Measurements from ENCODE around the gene MXI1.
"Not testable (repeated sequence)": the region's sequence is repeated elsewhere in the genome, so short reads cannot be mapped to it uniquely, and the experiment has no call there.

Gene MXI1

DNA sequence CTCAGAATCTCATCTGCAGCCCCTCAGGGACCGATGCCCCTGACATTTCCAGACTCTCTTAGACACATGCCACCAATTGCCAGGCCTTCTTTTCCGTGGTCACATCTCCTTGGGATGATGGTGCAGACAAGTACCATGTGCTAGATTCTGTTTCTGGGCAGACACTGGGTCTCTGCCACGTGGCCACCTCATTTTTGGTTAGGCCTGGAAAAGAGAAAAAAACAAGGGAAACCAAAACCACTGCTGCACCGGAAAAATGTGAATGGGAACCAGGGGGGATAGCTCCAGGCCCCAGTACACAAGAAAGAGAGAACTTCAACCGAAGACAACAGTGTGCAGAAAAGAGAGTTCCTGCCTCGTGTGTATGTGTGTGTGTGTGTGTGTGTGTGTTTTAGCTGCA is 23.0 kb upstream of the MXI1 start:
- DNase-seq = no peak

GRCh38 chr10:110185646-110186182 is 21.7 kb upstream of the MXI1 start:
- not testable (repeated sequence) for DNase-seq

GRCh38 chr10:110190170-110190569 is 17.2 kb upstream of the MXI1 start:
- no peak for DNase-seq

DNA sequence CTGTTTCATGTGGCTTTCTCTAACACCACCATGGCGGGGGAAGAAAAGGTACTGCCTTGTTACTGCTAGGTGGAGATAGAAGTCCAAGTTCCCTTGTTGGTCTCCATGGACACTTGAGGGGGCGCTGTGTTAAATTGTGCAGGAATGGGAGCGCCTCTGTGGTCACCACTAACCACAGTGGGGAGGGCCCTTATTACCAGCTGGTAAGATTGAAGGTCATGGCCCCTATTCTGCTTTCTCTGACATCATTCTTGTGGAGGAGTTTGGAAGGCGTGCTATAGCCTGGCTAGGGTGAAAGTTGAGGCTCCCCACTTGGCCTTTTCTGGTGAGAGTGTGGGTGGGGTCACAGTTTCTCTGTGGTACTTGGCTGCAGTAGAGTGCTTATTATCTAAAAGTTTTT is 14.9 kb upstream of the MXI1 start:
- no peak for DNase-seq

GRCh38 chr10:110200503-110200902 is 6.9 kb upstream of the MXI1 start:
- no peak for DNase-seq

GRCh38 chr10:110201046-110201445 is 6.4 kb upstream of the MXI1 start:
- not testable (repeated sequence) for DNase-seq

DNA sequence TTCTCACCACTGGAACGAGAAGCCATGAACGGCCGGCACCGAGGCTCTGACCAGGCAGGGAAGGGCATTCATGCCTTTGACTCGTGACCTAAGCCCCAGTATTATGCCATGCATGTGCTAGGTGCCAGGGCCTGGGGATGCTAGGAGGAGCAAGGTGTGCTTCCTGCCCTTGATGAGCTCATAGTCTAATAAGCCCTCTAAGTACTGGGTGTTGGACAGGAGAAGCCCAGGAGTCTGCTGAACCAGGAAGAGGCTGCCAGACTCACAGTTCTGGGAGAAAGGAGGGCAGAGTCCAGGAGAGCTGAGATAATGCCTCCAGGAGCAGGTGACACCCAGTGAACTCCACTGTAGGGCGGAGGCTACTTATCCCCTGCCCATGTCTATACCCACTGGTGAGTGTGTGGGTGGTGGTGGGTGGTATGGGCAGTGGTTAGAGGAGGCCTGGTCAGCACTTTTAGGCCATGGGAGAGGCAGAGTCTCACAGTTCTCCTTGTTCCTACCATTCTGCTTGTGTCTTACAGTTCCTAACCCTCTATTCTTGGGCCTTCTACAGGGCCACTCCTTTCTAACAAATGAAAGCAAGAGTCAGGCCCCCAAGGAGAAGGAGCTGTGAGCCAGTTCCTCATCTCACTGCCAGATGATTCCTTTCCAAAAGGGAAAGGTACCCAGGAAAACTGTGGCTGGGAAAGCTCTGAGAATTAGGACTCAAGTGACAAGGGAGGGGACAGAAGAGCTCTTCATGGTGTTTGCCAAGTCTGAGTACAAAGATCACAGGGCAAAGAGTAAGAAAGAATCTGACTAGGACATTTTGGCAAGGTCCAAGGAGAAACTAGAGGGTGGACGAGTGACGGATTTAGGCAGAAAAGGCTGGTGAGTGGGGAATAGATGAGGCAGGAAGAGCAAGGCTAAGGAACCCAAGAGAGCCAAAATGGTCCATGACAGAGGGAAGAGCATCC is 3.6 kb upstream of the MXI1 start:
- no peak for DNase-seq

GRCh38 chr10:110205051-110205675 is 2.2 kb upstream of the MXI1 start:
- no peak for DNase-seq

GRCh38 chr10:110207805-110208613 is 604 bp downstream of the MXI1 start:
- DNase-seq = peak; percentile 37

DNA sequence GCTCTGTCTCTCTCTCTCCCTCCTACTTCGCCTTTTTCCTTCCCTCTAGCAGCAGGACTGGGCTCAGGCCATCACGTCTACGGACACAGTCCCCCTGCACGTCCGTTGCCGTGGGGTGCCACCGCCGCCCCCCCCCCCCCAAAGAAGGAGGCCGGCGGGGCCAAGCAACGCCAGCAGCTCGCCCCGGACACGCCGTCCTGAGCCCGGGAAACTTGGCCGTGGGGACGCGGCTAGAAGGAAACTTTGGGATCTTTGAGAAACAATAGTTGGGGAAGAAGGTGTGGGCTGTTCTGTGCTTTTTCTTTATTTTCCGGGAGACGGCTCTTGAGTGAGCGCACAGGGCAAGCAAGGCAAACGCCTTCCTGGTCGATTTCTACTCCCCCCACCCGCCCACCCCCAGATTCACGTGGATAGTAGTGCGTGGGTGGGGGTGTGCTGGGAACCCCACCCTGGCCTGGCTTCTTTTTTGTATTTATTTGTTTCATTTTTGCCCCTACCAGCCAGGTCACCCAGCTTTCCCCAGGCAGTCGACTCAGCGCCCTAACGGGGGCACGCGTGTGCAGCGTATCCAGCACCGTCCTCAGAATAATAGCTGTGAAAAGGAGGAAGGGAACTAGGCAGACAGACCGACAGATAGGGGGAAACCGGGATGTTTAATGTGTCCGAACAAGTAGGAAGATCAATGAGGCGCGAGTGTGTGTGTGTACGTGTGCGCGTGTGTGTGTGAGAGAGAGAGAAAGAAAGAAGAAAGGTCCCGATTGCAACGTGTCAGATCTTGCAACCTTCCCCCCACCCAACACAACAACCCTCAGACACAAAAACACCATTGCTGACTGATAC is 1.4 kb downstream of the MXI1 start:
- peak; percentile 40 for DNase-seq

- peak; percentile 62 for DNase-seq
Measured at GRCh38 chr10:110209454-110209925, 2.1 kb downstream of the MXI1 start.

DNA sequence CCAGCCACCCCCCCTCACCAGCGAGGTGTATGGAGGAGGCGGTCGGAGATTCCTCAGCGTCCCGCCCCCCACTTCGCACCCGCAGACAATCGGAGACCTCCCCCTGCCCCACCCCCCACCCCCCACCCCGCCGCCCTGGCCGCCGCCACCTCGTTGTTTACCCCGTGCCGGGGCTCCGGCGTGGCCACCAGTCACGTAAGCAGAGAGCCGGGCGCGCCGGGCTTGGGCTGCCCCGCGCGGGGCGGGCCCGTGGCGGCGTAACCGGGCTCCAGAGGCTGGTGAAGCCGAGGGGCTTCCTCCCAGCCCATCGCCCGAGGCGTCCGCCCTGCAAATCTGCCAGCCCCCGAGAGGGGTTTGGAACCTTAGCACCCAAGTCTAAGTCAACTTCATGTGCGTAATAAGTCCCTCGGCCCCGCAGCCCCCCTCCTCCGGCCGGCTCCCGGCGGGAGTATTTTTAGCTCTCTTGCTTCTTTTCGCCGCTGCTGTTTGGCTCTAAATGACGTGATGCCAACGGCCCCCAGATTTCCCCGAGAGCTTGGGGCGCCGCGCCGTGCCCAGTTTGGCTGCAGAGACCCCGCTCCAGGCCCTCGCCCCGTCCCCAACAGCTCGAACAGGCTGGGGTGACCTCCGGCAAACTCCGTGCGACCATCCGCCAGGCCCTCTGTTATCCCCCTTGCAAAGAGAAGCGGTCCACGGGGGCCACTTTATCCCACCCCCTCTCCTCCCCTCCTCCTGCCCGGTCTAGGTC is 2.7 kb downstream of the MXI1 start:
- DNase-seq = peak; percentile 48

DNA sequence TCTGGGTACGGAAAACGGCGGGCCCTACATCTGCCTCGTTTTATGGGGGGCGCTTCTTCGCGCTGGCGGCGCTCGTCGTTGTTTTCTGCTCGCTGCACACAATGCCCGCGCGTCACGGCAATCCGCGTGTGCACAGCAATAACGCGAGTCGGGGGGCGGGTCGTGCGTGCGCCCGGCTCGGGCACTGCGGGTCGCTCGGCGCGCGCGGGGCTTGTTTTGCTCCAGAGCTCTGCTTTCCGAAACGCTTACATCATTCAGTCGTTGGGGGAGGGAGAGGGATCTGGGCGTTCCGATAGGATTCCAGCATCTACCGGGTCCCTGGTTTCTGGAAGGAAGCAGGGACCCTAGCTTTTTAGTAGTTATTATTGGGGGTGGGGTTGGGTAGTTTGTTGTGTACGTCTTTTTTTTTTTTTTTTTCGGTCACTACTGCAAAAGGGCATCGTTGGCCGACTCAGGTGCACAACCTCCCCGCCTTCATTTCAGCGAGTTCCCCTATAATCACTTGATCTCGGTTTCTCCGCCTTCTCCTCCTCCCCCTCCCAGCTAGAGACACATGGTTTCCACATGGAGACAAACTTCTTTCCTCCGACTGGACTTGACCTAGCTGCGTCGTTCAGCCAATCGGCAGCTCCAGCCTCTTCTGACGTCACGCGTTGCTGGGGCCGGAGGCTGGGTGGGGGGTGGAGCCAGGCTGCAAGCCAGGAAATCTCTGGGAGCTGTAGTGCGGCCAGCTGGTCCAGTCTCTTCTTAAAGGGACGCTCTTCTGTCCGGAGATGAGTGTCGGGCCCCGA is 3.5 kb downstream of the MXI1 start:
- peak; percentile 90 for DNase-seq

GRCh38 chr10:110211465-110211843 is 4.0 kb downstream of the MXI1 start:
- DNase-seq = no peak

GRCh38 chr10:110212119-110213006 is 5.0 kb downstream of the MXI1 start:
- peak; percentile 31 for DNase-seq

DNA sequence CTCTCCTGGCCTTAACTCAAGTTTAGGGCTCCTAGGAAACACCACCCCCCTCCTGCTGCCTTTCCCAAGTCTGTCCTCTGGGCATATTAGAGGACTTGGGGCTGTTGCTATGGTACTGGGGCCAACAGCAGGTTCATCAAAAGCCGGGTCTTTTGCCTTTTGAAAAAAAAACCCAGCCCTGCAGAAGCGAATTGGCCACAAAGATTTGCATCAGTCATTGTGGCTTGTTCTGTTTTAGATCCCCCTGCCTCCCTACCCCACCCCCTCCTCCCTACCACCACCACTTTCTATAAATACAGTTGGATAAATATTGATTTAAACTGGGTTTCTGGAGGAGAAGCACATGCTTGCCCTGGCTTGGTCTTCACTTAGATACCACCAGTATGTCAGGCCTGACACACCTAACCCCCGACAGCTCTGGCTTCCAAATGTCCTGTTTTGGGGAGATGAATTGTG is 7.0 kb downstream of the MXI1 start:
- no peak for DNase-seq

DNA sequence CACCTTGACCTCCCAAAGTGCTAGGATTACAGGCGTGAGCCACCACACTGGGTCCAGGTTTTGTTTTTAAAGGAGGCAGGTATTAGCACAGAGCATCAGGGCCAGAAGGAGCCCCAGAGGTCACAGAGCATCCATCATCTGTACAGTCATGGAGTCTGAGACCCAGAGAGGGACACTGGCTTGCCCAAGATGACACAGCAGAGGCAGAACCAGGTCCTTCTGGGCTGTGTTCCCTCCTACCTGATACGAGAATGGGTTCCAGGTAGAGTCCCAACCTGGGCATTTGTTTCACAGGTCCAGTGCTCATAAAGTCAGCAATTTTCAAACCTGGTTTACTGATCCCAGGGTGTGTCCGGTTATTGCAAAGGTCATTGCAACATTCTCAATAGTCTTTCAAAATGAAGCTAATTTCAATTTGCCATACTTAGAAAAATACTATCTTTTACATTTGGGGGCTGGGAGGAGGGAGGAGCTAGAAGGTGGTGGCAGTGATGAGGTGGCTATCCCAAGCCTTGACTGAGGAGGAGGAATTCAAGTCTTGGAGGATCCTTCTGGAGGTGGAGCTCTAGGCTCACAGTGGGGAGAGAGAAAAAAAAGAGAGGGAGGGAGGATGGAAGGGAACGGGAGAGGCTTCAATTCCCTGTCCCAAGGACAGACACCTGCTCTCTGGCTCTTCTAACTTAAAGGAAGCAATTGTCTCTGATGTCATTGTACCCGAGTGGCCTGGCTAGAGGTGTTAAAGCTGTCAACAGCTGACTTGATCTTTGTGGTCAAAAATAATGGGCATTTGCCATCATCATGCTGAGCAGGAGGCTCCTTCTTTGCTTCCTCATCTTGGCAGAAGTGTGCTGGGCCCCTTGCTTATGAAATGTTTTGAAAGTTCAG is 8.1 kb downstream of the MXI1 start:
- DNase-seq = no peak

- no peak for DNase-seq
Measured at GRCh38 chr10:110216240-110216639, 8.8 kb downstream of the MXI1 start.

All from activated CD8-positive, alpha-beta memory T cell treated with anti-CD3 and anti-CD28 coated beads, Interleukin-2, amount 50 U/mL, for 4 hours (primary cell).